ENCODE data around the gene ARHGAP26.

- TF ChIP-seq CTCF (IDR thresholded peaks at IDR 0.05; ENCODE audit: low read depth, low read length, missing input control) (no peak), SP1 (IDR thresholded peaks at IDR 0.05) (no peak), REST (IDR thresholded peaks at IDR 0.05) (no peak), RXRA (IDR thresholded peaks at IDR 0.05) (no peak), MAX (IDR thresholded peaks at IDR 0.05) (no peak), YY1 (IDR thresholded peaks at IDR 0.05) (no peak), NR2F2 (IDR thresholded peaks at IDR 0.05) (no peak), RAD21 (IDR thresholded peaks at IDR 0.05) (no peak), GABPA (IDR thresholded peaks at IDR 0.05 in 1 of 2, conservative IDR thresholded peaks at IDR 0.05 in 1 of 2) (no peak)
These were observed 340.4 kb downstream of the ARHGAP26 start for GRCh38 chr5:143110591-143110990.

Measured in liver (tissue), 3 donors.